GM19043 (cell line): ENCODE data around the gene CYP4F12.
"Not testable (repeated sequence)": the region's sequence is repeated elsewhere in the genome, so short reads cannot be mapped to it uniquely, and the experiment has no call there.

Source experiments
- ATAC-seq: cut with Tn5 transposase; IDR thresholded peaks from one replicate; pipeline ENCODE4 v1.9.1; 2021; ENCODE audit warnings: low read depth; ENCODE audit not compliant: unreplicated experiment

Gene CYP4F12

DNA sequence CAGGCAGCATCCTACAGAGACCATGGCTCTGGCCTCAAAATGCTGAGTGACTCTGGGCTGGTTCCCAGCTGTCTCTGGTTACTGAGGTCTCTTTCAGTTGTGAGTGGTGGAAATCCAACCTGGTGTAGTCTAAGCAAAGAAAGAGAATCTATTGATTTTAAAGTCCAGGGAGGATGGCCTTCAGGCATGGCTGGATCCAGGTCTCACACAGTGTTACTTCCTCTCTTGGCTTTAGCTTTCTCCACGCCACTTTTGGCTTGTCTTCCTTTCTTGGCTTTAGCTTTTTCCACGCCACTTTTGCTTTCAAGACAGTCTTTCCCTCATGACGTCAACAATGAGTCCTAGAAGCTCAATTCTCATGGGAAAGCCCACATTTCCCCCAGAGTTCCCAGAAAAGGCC, 28.1 kb upstream of the CYP4F12 start:
- ATAC-seq = no peak

- no peak for ATAC-seq
Observed at GRCh38 chr19:15649526-15649925, 23.4 kb upstream of the CYP4F12 start.

GRCh38 chr19:15650123-15650522, 22.8 kb upstream of the CYP4F12 start:
- not testable (repeated sequence) for ATAC-seq

GRCh38 chr19:15651791-15652190, 21.1 kb upstream of the CYP4F12 start:
- no peak for ATAC-seq

- no peak for ATAC-seq
Observed at GRCh38 chr19:15652559-15653278, 20.2 kb upstream of the CYP4F12 start.

DNA sequence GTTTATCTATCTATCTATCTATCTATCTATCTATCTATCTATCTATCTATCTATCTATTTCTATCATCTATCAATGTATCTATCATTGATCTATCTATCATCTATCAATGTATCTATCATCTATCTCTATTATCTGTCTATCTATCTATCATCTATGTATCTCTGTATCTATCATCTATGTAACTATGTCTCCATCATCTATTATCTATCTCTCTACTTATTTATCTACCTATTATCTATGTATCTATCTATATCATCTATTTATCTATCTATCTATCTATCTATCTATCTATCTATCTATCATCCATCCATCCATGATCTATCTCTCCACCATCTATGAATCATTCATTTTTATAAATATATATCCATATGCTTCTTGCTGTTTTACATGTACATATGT, 16.4 kb upstream of the CYP4F12 start:
- no peak for ATAC-seq

GRCh38 chr19:15663247-15663646, 9.6 kb upstream of the CYP4F12 start:
- no peak for ATAC-seq

- no peak for ATAC-seq
Observed at GRCh38 chr19:15666186-15666585, 6.7 kb upstream of the CYP4F12 start.

DNA sequence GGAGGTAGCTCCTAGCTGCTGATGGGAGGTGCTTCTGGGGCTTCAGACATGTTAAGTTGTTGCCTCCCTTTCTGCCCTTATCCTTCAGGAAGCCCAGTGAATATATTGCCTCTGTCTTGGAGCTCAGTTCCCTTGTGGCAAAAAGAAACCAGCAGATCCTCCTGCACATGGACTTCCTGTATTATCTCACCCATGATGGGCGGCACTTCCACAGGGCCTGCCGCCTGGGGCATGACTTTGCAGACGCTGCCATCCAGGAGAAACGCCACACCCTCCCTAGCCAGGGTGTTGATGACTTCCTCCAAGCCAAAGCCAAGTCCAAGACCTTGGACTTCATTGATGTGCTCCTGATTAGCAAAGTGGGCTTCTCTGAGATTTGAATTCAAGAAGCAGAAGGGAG, 6.0 kb upstream of the CYP4F12 start:
- ATAC-seq = no peak

DNA sequence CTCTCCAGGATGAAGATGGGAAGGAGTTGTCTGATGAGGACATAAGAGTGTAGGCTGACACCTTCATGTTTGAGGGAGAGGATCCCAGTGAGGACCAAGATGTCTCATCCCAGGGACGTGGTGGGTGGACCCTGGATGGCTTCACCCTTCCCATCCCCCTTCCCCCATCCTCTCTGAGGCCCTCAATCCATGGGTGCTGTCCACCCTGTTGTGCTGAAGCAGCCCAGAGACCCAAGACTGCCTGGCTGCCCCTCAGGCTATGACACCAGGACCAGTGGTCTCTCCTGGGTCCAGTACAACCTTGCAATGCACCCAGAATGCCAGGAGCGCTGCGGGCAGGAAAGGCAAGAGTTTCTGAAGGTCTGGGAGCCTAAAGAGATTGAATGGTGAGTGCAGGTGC, 3.4 kb upstream of the CYP4F12 start:
- no peak for ATAC-seq

DNA sequence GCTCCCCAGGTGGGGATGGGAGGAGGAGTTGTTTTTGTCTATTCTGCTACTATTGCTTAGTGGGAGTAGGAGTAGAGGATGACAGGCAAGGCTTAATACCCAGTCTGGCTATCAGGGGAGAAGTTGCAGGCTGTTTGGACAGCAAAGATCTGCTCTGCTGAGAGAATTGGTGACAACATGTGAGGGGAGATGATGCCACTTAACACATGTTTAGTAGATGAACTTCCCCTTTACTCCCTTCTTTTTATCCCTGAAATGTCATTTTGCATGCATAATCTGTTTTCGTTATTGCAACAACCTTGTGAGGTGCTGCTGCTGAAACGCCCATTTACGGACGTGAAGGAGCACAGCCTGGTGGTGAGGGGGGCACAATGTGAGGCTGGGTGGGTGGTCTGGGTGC, 3.0 kb upstream of the CYP4F12 start:
- no peak for ATAC-seq

GRCh38 chr19:15671237-15671821, 1.6 kb upstream of the CYP4F12 start:
- ATAC-seq = no peak

GRCh38 chr19:15671891-15672579, 852 bp upstream of the CYP4F12 start:
- no peak for ATAC-seq

GRCh38 chr19:15673176-15673654, 328 bp downstream of the CYP4F12 start:
- ATAC-seq = no peak

- no peak for ATAC-seq
Observed at GRCh38 chr19:15675560-15675959, 2.7 kb downstream of the CYP4F12 start.

- no peak for ATAC-seq
Observed at GRCh38 chr19:15679089-15679488, 6.2 kb downstream of the CYP4F12 start.

- not testable (repeated sequence) for ATAC-seq
Observed at GRCh38 chr19:15679865-15680264, 7.0 kb downstream of the CYP4F12 start.

- ATAC-seq = no peak
Observed at GRCh38 chr19:15680478-15681322, 7.8 kb downstream of the CYP4F12 start.

GRCh38 chr19:15683411-15683810, 10.5 kb downstream of the CYP4F12 start:
- no peak for ATAC-seq

DNA sequence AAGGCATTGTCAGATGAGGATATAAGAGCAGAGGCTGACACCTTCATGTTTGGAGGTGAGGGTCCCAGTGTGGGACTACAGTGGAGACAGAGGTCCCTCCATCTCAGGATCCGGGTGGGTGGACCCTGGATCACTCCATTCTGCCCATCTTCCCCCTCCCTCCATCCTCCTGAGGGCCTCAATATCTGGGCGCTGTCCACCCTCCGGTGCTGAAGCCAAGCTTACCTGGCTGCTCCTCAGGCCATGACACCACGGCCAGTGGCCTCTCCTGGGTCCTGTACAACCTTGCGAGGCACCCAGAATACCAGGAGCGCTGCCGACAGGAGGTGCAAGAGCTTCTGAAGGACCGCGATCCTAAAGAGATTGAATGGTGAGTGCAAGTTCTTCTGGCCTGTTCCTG, 11.9 kb downstream of the CYP4F12 start:
- ATAC-seq = no peak

DNA sequence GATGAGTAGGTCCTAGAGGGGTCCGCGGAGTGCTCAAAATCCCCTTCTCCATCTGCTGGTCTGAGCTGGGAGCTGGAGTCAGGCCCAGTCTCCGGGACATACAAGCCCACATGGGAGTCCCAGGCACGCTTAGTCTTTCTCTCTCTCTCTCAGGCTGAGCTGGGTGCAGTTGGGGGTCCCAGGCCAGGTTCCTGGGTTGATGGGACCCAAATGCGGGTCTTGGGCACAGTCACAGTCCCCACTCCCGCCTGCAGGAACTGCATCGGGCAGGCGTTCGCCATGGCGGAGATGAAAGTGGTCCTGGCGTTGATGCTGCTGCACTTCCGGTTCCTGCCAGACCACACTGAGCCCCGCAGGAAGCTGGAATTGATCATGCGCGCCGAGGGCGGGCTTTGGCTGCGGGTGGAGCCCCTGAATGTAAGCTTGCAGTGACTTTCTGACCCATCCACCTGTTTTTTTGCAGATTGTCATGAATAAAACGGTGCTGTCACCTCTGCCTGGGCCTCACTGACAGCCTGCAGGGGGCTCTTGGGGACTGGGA, 23.8 kb downstream of the CYP4F12 start:
- ATAC-seq = no peak
